Stimulated activated CD4-positive, alpha-beta T cell treated with anti-CD3 and anti-CD28 coated beads, Interleukin-12 subunit alpha, Interleukin-12 subunit beta, amount 100 ng/mL, for 48 hours (primary cell): ENCODE measurements around the gene ATG7.

Experiments used
- DNase-seq, 3 donors: peaks; one replicate each; pipeline ENCODE4 v3.0.0-alpha.2; 2020; ENCODE audit warnings: low read depth in 2 of 3, low spot score in 1 of 3

Gene ATG7

GRCh38 chr3:11271986-11272904 is at the start of gene ATG7:
Gene ATG7, plus strand, starts transcription at chr3:11272397. Its CDS starts 26,299 bp downstream, at chr3:11298696.
- peak; percentile 91 to 95 (median 94) for DNase-seq

DNA sequence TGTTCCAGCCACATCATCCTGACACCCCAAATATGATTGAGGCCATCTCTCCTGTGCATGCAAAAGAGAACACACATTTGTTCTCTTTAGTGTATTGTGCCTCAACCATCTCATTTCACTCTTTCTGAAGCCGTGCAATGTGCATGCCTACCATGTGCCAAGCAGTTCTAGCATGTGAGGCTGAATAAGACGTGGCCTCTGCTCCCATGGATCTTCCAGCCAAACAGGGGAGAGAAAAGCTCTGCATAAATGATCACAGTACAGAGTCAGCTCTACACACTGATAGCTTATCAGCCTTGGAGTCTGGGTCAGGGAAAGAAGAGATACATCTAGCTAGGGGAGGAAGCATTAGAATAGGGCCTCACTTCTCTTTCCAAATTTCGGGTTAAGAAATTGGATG is 48.2 kb upstream of the ATG7 start:
- no peak for DNase-seq

DNA sequence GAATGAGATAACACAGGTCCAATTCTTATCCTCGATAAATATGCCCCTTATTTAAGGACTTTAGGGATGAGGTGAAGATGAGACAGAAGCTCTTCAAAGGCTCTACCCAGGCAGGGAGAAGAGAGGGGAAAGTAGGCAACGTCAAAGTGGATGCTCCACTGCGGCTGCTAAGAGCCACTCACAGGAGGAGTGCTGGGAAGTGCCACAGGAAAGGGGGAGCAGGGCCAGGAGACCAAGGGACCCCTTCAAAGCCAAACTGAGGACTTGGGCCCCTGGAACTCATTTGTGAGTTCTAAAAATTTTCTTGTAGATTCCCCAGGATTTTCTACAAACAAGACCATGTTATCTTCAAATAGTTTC is 47.3 kb upstream of the ATG7 start:
- no peak for DNase-seq

DNA sequence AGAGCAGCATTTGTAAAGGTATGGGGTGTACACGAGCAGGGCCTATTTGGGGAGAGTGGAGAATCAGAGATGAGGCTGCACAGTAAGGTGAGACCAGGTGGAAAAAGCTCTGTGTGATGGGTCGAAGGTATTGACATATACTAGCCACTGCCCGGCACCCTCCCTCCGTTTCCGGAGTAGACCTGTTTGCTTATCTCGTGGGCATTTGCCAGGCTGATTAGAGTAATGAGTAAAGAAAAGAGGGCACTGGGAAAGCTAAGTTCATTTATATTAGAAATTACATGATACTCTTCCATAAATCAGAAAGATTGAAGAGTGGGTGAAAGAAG is 46.2 kb upstream of the ATG7 start:
- no peak for DNase-seq

- DNase-seq = no peak
These were observed 44.2 kb upstream of the ATG7 start for GRCh38 chr3:11228041-11228440.

GRCh38 chr3:11230125-11230524 is 42.1 kb upstream of the ATG7 start:
- no peak for DNase-seq

- DNase-seq = no peak
These were observed 41.4 kb upstream of the ATG7 start for GRCh38 chr3:11230832-11231231.

- DNase-seq = no peak
These were observed 36.8 kb upstream of the ATG7 start for GRCh38 chr3:11235385-11235784.

GRCh38 chr3:11236588-11237461 is 35.4 kb upstream of the ATG7 start:
- DNase-seq = peak; percentile 69 to 88 (median 72)

DNA sequence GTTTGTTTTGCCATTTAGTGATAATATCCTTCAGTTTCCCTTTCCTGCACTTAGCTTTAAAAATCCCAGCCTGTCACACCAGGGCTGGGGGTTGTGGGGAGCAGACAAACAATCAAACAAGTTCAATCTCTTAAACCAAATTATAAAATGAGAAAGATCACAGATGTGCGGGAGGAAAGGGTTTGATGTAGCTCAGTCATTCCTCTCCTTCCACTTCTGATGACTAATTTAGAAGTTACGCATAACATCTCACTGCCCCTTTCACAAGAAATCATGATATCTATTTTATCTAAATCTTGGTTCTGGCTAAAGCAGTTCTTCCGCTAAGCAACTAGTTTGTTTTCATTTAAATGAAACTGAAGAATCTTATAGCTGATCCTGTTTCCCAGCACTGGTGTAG is 34.1 kb upstream of the ATG7 start:
- peak in 1 of 3 donors; percentile 16 for DNase-seq

GRCh38 chr3:11238880-11239279 is 33.3 kb upstream of the ATG7 start:
- no peak for DNase-seq

DNA sequence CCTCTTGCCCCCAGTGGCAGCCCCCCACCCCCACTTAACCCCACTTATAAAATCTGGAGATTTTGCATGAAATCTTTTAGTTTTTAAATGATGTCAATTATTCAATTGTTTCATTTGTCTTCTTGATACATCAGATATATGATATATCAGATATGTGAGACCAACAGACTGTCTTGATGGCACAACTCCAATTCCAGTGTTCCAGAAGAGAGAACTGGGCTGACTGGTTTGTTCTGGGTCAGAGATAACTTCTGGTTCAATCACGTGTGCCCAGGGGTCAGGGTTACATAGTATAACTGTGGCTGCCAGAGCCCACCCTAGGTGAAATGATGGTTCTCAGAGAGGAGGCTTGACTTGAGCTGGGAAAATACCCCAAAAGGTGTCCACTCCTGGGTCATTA is 32.4 kb upstream of the ATG7 start:
- DNase-seq = no peak

DNA sequence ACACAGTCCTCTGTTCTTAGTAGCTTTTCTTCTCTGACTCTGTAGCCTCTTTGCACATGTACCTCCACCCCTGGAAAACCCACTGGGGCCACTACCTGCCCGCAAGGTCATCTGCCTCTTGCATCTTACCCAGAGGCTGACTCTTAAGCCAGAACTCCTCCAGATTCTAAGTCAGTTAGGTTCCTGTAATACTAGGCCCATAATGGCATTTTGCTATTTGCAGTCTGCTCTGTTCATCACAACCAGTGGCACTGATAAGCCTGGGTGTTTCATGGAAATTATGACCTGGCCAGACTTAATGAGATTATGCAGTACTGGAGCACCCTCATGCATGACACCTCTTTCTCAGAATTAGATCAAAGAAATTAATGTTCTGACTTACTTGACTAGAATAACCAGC is 31.7 kb upstream of the ATG7 start:
- DNase-seq = peak; percentile 17 to 50 (median 44)

GRCh38 chr3:11244121-11244677 is 28.0 kb upstream of the ATG7 start:
- DNase-seq = no peak

GRCh38 chr3:11245276-11245675 is 26.9 kb upstream of the ATG7 start:
- no peak for DNase-seq

- no peak for DNase-seq
These were observed 26.2 kb upstream of the ATG7 start for GRCh38 chr3:11245827-11246662.

- DNase-seq = no peak
These were observed 25.6 kb upstream of the ATG7 start for GRCh38 chr3:11246663-11246970.

DNA sequence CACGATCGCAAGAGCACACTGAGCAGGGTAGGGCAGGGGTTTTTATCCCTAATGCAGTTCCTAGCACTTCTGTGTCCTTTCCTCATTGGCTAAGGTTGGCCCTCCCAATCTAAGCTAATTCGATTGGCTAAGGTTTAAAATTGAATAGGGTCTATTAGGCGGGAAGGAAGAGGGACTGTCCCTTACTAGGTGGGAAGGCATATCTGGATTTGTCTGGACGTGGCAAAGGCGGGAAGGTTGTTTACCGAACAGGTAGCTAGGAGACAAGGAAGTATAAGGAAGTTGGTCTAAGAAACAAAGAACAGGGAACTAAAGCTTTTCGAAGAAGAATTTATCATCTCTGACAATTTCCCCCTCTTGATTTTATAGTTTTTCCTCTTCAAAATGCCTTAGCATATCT is 24.8 kb upstream of the ATG7 start:
- DNase-seq = no peak

GRCh38 chr3:11248596-11248995 is 23.6 kb upstream of the ATG7 start:
- DNase-seq = no peak

- DNase-seq = no peak
These were observed 21.0 kb upstream of the ATG7 start for GRCh38 chr3:11250902-11251806.
